HG02938 (cell line): ENCODE results near the gene ATP6AP2.
A peak's percentile ranks its signal among the peaks of the same experiment; 100 is the strongest.
"Not testable (repeated sequence)": the region's sequence is repeated elsewhere in the genome, so short reads cannot be mapped to it uniquely, and the experiment has no call there.

Source experiments
- ATAC-seq: cut with Tn5 transposase; IDR thresholded peaks from one replicate; pipeline ENCODE4 v1.9.1; 2021; ENCODE audit warnings: mild to moderate bottlenecking, moderate library complexity; ENCODE audit not compliant: unreplicated experiment

The ATP6AP2 gene, protein sequence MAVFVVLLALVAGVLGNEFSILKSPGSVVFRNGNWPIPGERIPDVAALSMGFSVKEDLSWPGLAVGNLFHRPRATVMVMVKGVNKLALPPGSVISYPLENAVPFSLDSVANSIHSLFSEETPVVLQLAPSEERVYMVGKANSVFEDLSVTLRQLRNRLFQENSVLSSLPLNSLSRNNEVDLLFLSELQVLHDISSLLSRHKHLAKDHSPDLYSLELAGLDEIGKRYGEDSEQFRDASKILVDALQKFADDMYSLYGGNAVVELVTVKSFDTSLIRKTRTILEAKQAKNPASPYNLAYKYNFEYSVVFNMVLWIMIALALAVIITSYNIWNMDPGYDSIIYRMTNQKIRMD

DNA sequence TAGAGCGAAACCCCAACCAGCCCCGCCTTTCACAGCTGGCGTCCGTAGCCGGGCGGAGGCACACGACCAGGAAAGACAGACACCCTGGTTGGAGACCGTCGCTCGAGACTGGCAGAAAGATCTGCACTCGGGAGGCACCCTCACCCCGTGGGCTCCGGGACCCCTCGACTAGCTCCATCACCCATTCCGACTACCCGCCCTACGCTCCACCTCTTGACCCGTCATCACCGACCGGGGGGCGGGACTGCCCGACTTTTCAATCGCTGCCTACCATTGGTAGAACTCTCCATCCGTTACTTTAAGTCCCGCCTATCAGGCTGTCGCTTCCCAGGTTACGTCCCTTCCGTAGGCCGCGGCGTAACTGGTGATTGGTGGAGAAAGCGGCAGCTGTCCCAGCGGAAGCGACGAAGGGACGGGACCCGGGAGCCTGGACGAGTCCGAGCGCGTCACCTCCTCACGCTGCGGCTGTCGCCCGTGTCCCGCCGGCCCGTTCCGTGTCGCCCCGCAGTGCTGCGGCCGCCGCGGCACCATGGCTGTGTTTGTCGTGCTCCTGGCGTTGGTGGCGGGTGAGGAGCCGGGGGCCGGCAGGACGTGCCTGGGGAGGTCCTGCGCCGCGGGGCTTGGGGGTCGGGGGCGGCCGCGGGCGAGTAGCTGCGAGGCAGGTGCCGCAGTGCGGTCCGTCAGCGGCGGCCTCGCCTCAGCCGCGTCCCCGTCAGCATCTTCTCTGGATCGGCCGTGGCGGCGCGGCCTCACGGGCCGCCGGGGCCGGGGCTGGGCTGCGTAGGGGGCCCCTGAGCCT, at the start of gene ATP6AP2:
Gene ATP6AP2 (plus strand): TSS at position 434 of the 799 bp plus-strand sequence. CDS start 96 bp downstream, at position 530.
- ATAC-seq = peak; percentile 94

DNA sequence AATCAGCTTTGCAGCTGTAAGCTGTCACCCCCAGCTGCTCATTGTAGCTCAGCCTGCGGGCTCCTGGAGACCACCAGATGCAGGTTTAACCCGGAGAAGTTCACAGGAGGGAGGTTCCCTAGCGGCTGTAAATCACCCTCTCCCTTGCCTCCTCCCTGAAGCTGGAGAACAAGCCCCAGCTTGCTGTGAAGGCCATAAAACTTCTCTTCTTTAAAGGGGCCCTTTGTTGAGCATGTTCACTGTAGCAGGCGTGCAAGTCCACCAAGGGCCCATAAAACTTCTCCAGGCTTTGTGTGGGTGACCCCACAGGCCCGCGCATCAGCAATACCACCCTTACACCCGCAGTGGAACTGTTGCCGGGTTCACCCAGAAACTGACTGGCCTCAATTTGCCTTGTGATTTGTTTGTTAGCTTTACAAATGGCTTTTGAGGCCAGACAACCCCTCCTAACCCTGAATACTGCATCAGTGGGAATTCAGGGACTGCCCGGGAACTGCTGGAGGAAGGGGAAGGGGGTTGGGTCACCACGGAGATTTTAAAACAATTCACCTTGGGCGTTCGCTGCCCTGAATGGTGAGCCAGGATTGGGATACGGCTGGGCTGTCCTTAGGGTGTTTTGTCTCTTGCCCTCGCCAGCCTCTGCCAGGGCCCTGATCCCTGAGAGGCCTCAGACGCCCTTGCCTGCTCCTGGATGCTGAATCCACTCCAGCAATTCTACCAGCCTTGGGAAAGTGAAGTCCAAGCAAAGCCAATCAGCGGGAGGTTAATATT, 49.5 kb upstream of the ATP6AP2 start:
- ATAC-seq = no peak

DNA sequence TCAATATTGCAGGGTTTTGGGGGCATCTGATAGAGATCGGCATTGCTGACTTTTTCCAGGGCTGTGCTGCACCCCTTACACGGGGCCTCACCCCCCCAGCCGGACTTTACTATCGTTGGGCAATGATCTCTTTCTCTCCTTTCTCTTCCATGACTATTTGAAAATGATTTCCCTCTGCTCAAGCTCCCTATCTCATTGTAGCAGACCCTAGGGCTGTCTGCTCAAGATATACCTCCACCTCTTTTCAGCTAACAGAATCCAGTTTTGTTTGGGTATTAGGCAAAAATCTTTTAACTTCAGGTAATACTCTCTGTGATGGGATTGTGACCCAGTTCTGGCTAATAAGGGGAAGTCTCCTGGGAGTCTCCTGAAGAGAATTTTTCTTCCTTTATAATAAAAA, 43.5 kb upstream of the ATP6AP2 start:
- no peak for ATAC-seq

DNA sequence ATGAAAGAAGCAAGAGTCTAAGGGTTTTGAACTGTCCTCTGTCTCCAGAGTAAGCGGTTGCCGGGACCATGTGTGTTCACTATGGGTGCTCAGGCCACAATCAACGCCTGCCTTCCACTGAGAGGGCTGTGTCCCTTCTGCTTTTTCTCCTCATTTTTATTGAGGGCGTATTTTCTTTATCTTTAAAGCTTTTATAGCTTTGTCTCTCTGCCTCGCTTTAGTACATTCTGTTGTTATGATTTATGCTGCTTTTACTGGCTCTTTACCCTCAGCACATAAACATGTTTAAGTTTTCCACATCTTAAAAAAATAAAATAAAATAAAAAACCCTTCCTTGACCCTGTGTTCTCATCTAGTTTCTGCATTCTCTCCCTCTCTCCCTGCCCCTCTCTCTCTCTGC, 42.4 kb upstream of the ATP6AP2 start:
- ATAC-seq = no peak

DNA sequence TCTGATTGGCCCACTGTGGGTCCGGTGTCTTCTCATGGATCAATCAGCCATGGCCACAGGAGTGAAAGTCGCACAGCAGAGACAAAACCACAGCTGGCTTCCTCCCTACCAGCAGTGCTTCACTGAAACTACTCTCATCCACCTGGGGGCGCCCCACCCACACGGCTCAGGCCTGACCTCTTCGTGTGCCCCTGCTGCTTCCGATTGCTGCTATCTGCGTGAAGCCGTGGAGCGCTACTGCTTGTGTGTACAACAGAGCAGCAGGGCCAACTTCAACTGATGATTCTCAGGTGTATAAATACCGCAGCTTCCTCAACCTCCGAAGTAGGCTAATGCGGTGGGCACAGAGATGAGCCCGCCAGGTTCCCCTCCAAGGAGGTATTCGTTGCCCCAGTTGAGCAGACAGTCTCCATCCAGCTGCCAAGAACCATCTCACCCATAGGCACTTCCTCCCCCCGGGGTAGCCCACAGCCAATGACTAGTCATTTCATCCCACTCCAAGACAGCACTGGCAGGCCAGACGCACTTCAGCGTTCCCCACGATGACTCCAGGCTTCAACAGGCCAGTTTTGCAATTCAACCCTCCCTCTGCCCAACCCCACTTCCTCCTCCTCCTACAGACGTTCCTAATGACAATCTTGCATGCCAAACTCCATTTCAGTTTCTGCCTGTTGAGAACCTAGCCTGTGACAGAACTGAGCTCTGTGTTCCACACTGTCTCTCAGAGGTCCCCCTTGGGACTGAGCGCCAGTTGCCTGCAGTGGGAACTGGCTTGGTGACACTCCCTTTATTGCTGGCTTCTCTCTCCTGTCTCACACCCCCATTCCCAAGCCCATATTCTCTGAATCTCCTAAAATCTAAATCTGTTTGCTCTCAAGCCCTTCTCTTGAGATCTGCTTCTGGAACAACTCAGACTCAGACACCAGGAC, 41.3 kb upstream of the ATP6AP2 start:
- no peak for ATAC-seq

DNA sequence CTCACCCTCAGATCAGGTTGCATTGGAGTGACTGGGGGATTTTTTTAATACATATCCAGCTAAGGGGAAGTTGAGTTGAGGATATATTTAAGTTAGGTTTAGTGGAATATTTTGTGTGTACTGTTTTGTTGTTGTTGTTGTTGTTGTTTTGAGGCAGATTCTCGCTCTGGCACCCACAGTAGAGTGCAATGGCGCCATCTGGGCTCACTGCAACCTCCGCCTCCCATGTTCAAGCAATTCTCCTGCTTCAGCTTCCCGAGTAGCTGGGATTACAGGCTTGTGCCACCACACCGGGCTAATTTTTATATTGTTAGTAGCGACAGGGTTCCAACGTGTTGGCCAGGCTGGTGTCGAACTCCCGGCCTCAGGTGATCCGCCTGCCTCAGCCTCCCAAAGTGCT, 38.6 kb upstream of the ATP6AP2 start:
- ATAC-seq = no peak

DNA sequence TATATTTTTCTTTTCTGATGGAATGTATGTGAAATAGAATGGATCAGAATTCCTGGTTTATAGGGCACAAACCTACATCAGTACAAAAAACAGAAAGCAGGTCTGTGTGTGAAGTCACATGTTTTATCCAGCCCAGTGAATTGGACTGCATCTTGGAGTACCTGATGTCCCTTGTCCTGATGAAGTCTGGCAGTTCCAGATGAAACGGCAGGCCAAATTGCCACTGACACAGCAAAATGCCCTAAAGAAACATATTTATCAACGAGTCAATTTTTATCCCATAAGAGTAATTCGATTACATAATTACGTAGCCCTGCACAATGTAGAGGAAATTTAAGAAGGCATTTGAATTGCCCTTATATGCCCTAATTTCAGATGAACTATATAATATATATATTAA, 37.8 kb upstream of the ATP6AP2 start:
- ATAC-seq = no peak

DNA sequence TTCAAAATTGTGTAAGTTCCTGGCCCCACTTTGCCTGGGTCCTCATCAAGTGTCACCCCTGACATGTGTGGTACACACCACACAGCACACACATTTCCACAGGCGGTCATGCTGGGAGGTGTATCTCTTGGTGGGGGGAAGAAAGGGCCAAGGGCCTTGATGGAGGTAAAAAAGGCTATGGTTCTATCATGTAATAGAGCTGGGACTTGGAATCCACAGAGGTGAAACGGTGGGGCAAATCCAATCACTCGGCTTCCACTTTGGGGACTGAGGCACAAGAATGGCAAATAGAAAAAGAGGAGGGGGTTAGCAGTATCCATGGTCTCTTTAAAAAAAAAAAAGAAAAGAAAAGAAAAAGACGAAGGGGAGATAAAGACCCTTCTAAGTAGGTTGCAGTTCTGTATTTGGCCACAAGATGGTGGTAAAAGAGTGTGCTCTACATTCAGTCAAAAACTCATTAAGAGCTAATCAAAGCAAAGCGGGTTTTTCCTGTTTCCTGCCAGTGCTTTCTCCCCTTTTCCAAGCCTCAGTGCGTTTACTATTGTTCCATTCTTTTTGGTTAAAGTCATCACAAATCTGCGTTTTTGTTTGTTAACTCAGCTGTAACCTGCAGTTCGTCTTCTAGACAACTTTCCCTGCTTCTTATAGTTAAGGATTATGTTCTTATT, 37.0 kb upstream of the ATP6AP2 start:
- no peak for ATAC-seq

DNA sequence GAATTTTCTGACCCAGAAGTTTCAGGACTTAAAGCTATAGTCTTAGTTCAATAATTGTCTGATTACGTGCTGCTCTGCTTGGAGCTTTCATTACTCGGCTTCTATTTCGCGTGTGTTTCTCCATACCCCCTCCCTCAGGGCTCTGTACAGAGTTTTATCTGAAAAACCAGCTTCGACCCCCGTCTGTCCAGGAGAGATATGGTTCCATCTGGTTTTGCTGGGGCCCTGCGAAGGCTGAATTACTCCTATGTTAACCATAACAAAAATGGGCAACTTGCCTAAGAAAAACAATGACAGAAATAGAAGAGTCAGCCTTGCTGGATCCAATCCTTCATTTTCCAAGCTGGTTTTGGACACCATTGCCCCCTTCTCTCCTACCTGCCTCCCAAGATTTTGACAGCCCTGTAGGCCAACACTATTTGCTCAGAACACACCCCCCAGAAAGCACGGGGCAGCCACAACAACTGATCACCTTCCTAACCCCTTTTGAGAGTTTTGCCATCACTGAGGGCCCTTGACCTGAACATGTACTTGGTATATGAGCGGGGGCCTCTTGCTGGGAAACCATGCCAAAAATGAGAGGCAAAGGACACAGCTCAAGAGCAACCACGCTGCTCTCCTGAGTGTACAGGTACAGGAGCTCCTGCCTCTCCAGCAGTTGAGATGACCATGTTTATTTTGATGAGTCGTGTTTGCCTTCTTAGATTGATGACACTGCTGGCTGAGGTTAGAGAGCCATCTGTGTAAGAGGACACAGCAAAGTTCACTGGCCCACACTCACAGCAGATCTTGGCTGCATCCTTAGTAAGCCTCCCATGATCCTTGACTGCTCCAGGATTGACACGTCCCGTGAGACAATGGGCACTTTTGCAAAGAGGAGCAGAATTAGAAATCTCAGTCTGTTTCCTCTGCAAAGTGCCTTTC, 36.2 kb upstream of the ATP6AP2 start:
- no peak for ATAC-seq

DNA sequence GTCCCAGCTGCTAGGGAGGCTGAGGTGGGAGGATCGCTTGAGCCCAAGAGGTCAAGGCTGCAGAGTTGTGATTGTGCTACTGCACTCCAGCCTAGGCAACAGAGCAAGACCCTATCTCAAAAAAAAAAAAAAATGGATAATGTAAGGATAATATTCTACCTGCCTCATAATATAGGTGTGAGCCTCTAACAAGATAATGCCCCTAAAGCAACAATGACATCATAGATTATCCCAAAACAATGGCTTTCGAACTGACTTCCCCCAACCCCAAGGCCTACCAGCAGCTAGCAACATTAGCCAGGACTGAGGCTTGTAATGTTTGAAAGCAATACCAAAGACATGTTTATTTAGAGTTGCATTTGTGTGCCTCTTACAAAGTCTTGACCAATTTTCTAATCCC, 33.9 kb upstream of the ATP6AP2 start:
- ATAC-seq = no peak

DNA sequence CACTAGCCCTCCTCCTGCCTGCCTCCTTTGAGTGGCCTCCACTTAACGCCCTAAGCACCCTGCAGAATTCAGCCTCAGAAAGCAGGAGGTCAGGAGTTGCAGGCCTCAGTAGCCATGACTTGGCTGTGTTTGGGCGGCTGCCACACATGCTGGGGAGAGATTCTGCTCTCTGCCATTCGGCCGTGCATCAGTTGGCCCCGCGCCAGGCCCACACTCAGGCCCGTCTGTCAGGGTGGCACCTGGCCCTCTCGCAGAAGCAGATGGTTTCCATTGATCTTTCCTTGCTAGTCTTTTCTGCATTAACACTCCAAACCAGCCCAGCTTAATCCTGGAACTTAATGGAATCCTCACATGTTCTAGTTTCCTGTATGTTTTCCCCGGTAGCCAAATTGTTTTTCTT, 30.7 kb upstream of the ATP6AP2 start:
- no peak for ATAC-seq

DNA sequence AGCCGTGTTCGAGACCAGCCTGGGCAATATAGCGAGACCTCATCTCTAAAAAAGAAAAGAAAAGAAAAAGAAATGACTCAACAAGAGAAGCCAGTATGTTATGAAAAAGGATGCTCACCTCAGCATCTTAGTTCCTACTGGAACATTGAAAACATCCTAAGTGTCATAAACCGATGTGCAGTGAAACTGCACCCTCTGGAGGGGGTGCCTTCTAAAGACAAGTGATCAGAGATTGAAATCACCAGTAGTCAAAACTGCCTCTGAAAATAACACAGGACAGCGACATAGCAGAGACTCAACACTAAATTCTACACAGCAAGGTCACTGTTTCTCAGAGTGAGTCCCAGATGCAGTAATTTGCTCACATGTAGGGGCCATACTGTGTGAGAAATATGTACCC, 28.0 kb upstream of the ATP6AP2 start:
- no peak for ATAC-seq

DNA sequence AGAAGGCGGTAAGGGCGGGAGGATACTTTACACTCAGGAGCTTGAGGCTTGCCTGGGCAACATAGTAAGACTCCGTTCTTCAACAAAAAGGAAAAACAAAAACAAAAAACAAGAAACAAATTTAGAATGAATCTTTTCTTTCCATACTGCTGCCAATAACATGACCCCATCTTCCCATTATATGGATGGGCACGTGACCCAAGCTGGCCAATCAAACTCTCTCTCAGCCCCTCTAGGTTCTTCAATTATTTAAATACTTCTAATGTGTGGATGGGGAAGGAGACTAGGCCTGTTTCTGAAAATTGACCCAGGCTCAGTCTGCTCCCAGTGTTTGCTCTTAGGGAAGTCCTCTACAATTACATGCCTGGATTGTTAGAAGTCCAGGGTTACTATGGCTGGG, 22.2 kb upstream of the ATP6AP2 start:
- ATAC-seq = no peak

DNA sequence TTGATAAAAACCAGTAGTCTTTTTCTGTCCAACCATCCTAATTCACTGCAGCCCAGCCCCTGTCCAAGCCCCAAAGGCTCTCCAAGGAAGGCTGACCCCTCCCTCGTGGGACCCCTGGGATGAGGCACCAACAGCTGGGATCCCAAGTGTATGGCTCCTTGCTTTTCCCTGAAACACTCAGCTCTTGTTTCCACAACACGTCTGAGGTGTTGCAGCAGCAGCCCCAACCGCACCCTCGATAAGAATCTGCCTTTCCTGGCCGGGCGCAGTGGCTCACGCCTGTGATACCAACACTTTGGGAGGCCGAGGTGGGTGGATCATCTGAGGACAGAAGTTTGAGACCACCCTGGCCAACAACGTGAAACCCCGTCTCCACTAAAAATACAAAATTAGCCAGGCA, 17.0 kb upstream of the ATP6AP2 start:
- ATAC-seq = no peak

DNA sequence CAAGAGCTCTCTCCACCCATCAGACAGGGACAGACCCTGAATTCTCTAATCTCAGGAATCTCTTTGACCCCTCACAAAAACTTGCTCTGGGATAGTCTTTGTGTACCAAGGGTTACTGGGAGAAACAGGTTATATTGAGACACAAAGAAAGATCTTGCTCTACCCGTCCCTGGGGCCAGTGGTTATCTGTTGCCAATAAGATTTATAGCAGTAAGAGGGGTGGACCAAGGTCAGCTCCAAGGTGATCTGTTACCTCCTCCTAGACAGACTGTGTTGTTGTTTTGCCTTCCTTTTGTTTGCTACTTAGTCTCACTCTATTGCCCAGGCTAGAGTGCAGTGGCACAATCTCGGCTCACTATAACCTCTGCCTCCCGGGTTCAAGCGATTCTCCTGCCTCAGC, 16.3 kb upstream of the ATP6AP2 start:
- no peak for ATAC-seq

DNA sequence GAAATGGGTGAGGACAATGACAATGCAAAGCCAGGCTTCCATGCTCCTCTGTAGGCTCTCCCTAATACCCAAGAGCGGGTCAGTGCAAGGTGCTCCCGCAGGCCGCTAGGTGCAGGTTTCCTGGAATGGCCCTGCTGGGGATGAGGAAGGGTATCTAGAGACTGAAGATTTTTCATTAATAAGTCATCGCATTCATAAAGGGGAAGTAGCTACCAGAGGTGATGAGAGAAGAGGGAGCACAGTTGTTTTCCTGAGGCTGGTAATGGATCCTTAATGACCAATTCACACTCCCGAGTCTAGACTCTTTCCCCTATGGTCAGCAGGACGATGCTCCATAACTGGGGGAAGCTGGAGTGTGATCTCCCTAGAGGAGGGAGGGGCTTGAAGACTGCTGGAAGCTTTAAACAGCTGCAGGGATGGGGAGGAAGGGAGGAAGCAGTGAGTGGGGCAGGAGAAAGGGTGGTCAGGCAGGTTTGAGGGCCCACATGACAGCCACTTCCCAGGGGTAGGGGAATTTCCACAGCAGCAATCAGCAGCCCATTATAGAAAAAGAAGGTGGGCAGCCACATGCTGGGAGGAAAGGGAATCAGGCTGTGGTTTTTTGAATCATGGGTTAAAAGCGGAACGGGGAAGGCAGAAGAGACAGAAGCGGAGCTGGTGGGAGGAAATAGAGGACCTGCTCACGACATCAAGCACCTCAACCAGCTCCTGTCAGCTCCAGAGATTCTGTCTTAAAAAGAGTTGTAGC, 10.2 kb upstream of the ATP6AP2 start:
- ATAC-seq = peak; percentile 54

DNA sequence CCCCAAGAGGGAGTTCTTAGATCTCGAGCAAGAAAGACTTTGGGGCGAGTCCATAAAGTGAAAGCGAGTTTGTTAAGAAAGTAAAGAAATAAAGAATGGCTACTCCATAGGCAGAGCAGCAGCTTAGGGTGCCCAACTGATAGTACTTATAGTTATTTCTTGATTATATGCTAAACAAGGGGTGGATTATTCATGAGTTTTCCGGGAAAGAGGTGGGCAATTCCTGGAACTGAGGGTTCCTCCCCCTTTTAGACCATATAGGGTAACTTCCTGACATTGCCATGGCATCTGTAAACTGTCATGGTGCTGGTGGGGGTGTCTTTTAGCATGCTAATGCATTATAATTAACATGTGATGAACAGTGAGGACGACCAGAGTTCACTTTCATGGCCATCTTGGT, 9.6 kb upstream of the ATP6AP2 start:
- not testable (repeated sequence) for ATAC-seq

DNA sequence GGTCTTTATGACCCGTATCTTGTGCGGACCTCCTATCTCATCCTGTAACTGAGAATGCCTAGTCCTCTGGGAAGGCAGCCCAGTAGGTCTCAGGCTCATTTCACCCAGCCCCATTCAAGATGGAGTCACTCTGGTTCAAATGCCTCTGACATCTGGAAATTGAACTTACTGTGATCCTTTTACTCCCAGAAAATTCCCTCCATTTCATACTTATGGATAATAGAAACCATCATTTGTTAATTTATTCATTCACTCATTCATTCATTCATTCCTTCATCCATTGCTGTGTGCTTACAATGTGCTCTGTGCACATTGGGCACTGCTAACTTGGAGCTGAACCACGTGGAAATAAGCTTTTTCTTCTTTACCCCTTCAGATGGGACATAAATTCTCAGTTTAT, 9.2 kb upstream of the ATP6AP2 start:
- ATAC-seq = no peak
